Hepatocyte (in vitro differentiated cells): Measurements from ENCODE around the gene TRPM2. TPM values are rescaled to one million over a fixed set of nuclear protein-coding genes. Genes with fewer than 3 reads are reported as not detected.

Experiments used
- DNase-seq: peaks from one replicate; pipeline ENCODE4 v3.0.0-alpha.2; 2016; ENCODE audit warnings: low spot score
- H2AFZ ChIP-seq: fragments of 200-600 bp; sonication (generic); 2 replicates; pipeline ENCODE4 v1.6.0; 2016; ENCODE audit warnings: antibody characterized with exemption, mild to moderate bottlenecking
- H3K27ac ChIP-seq: fragments of 200-600 bp; sonication (generic); 2 replicates; pipeline ENCODE4 v1.5.1; 2016; ENCODE audit warnings: mild to moderate bottlenecking
- H3K27me3 ChIP-seq: fragments of 200-600 bp; sonication (generic); 2 replicates; pipeline ENCODE4 v1.6.1; 2016
- H3K36me3 ChIP-seq: fragments of 200-600 bp; sonication (generic); replicated peaks from 2 replicates; pipeline ENCODE4 v1.5.1; 2016; ENCODE audit warnings: low read depth; ENCODE audit not compliant: insufficient read depth
- H3K4me1 ChIP-seq: fragments of 200-600 bp; sonication (generic); 2 replicates; pipeline ENCODE4 v1.5.1; 2016; ENCODE audit warnings: mild to moderate bottlenecking, moderate library complexity; ENCODE audit not compliant: insufficient read depth
- H3K4me2 ChIP-seq: fragments of 200-600 bp; sonication (generic); 2 replicates; pipeline ENCODE4 v1.6.0; 2016
- H3K4me3 ChIP-seq: fragments of 200-600 bp; sonication (generic); 2 replicates; pipeline ENCODE4 v1.5.1; 2016; ENCODE audit warnings: mild to moderate bottlenecking
- H3K79me2 ChIP-seq: fragments of 200-600 bp; sonication (generic); 2 replicates; pipeline ENCODE4 v1.6.0; 2017; ENCODE audit warnings: mild to moderate bottlenecking
- H3K9me2 ChIP-seq: fragments of 200-600 bp; sonication (generic); replicated peaks from 2 replicates; pipeline ENCODE4 v1.6.0; 2017; ENCODE audit warnings: mild to moderate bottlenecking; ENCODE audit not compliant: insufficient read depth
- H3K9me3 ChIP-seq: fragments of 200-600 bp; sonication (generic); 2 replicates; pipeline ENCODE4 v1.5.1; 2016; ENCODE audit warnings: low read depth, mild to moderate bottlenecking
- H4K20me1 ChIP-seq: fragments of 200-600 bp; sonication (generic); 2 replicates; pipeline ENCODE4 v1.6.0; 2016; ENCODE audit warnings: mild to moderate bottlenecking; ENCODE audit not compliant: insufficient read depth, poor library complexity, severe bottlenecking
- EZH2 ChIP-seq: fragments of 200-600 bp; sonication (generic); IDR thresholded peaks from 2 replicates; pipeline ENCODE4 v1.6.1; 2016; ENCODE audit warnings: antibody characterized with exemption, mild to moderate bottlenecking, borderline replicate concordance
- EZH2phosphoT487 ChIP-seq: fragments of 200-600 bp; sonication (generic); IDR thresholded peaks from one replicate; pipeline ENCODE4 v1.6.1; 2018; ENCODE audit warnings: antibody characterized with exemption, mild to moderate bottlenecking, low read depth, moderate library complexity; ENCODE audit not compliant: unreplicated experiment, severe bottlenecking
- WGBS: methylation state at CpG from one replicate; pipeline ENCODE4 v1.1.6; 2016; ENCODE audit warnings: low lambda C conversion rate; ENCODE audit errors: missing lambda C conversion rate; 5-methylcytosine and 5-hydroxymethylcytosine counted together
- polyA plus RNA-seq: library from polyadenylated mRNA; unstranded; fragments of >200 nt; fragmentation: Nextera tagmentation; extraction: Ambion mirVana; gene quantifications from 2 replicates; pipeline ENCODE4 v1.2.1, GENCODE V29; 2016
- total RNA-seq: library from RNA; depleted of rRNA; stranded (reverse); fragments of >200 nt; gene quantifications from 2 replicates; pipeline ENCODE4 v1.2.3, GENCODE V29; 2014
- TF ChIP-seq, protein P1 (sequence below): fragments of 200-600 bp; sonication (generic); IDR thresholded peaks from 2 replicates; pipeline ENCODE4 v1.5.1; 2016; ENCODE audit warnings: antibody characterized with exemption, mild to moderate bottlenecking; ENCODE audit not compliant: poor library complexity

Gene TRPM2
- total and polyA plus RNA-seq, 2 experiments from 2014 or later = 0.25 to 0.50 TPM

DNA sequence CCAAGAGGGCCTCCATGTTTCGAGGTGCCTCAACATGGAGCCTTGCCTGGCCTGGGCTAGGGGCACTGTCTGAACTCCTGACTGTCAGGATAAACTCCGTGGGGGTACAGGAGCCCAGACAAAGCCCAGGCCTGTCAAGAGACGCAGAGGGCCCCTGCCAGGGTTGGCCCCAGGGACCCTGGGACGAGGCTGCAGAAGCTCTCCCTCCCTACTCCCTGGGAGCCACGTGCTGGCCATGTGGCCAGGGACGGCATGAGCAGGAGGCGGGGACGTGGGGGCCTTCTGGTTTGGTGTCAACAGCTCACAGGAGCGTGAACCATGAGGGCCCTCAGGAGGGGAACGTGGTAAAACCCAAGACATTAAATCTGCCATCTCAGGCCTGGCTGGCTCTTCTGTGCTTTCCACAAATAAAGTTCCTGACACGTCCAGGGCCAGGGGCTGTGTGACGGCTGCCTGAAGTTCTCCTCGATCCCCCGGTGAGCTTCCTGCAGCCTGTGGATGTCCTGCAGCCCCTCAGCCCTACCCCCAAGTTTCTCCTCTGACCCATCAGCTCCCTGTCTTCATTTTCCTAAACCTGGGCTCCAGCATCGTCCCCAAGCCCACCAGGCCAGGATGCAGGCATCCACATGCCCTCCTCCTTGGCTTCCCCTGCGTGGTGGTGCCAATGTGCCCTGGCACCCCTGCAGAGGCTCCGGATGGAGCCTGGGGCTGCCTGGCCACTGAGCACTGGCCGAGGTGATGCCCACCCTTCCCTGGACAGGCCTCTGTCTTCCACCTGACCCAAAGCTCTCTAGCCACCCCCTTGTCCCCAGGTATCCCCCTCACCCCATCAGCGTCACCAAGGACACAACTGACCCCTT, 89.1 kb downstream of the TRPM2 start:
- TF ChIP-seq, protein P1, sequence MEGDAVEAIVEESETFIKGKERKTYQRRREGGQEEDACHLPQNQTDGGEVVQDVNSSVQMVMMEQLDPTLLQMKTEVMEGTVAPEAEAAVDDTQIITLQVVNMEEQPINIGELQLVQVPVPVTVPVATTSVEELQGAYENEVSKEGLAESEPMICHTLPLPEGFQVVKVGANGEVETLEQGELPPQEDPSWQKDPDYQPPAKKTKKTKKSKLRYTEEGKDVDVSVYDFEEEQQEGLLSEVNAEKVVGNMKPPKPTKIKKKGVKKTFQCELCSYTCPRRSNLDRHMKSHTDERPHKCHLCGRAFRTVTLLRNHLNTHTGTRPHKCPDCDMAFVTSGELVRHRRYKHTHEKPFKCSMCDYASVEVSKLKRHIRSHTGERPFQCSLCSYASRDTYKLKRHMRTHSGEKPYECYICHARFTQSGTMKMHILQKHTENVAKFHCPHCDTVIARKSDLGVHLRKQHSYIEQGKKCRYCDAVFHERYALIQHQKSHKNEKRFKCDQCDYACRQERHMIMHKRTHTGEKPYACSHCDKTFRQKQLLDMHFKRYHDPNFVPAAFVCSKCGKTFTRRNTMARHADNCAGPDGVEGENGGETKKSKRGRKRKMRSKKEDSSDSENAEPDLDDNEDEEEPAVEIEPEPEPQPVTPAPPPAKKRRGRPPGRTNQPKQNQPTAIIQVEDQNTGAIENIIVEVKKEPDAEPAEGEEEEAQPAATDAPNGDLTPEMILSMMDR = no peak
- TF ChIP-seq EZH2 (no peak), EZH2phosphoT487 (no peak)
- no peaks in the 10 kb centered on the region for H4K20me1 ChIP-seq

DNA sequence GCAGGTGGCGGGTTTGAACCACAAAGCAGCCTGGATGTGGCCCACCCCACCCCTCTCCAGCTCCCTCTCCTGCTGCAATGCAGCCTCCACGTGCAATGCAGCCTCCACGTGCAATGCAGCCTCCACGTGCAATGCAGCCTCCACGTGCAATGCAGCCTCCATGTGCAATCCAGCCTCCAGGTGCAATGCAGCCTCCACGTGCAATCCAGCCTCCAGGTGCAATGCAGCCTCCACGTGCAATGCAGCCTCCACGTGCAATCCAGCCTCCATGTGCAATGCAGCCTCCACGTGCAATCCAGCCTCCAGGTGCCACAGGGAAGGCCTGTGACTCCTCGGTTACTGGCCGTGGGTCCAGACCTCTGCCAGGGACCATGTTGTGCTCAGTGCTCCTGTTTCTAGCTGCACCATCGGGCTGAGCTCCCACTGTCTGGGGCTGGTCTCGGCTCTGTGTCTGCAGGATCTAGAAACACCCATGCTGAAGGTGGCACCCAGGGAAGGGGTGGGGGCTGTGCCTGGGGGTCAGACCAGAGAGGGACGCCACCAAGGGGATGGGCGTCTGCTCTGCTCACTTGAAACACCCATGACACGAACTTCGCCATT, 90.0 kb downstream of the TRPM2 start:
- Histone ChIP-seq H3K4me1 (no peaks in the 10 kb centered on the region), H3K9me3 (no peaks in the 10 kb centered on the region), H3K27ac (no peak overlapping the region), H3K79me2 (no peaks in the 10 kb centered on the region), H3K36me3 (no peaks in the 10 kb centered on the region), H4K20me1 (no peaks in the 10 kb centered on the region), H3K4me2 (no peak overlapping the region), H2AFZ (no peak overlapping the region), H3K27me3 (no peaks in the 10 kb centered on the region), H3K9me2 (no peaks in the 10 kb centered on the region), H3K4me3 (no peak overlapping the region)
- TF ChIP-seq EZH2 = no peak
- TF ChIP-seq, protein P1 = no peak
- no peak for TF ChIP-seq EZH2phosphoT487
- 81% methylated on average over 15 of the region's 17 CpGs for WGBS
- no peak for DNase-seq

More for the DNA sequence above, 89.1 kb downstream of the TRPM2 start:
- WGBS = 85% methylated on average over 19 of the region's 19 CpGs
- no peak overlapping the region for H3K4me2 ChIP-seq
- no peaks in the 10 kb centered on the region for H3K79me2 ChIP-seq
- no peak overlapping the region for H3K27ac ChIP-seq
- H3K36me3 ChIP-seq = no peaks in the 10 kb centered on the region
- H3K4me3 ChIP-seq = no peak overlapping the region
- H2AFZ ChIP-seq = no peak overlapping the region
- no peaks in the 10 kb centered on the region for H3K27me3 ChIP-seq
- DNase-seq = no peak
- no peaks in the 10 kb centered on the region for H3K9me2 ChIP-seq
- no peaks in the 10 kb centered on the region for H3K4me1 ChIP-seq
- H3K9me3 ChIP-seq = no peaks in the 10 kb centered on the region

DNA sequence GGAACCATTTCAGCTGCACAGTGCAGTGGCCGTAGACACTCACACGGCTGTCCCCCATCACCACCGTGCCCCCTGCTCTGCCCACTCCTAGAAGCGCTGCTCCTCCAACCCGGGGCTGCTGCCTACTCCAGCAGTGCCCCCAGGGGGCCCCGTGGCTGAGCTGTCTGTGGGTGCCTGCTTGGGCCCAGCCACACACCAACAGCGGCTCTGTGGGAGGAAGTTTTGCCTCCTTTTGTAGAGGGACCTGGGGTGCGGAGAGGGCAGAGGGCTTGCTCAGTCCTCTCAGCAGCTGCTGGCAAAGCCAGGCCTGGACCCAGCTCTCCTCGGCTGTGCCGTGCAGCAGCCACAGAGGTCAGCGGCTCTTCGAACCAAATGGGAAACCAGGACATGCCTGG, 90.5 kb downstream of the TRPM2 start:
- no peaks in the 10 kb centered on the region for H3K27me3 ChIP-seq
- no peak for DNase-seq
- no peaks in the 10 kb centered on the region for H3K36me3 ChIP-seq
- no peaks in the 10 kb centered on the region for H3K9me2 ChIP-seq
- no peak overlapping the region for H3K27ac ChIP-seq
- TF ChIP-seq EZH2phosphoT487 (no peak), EZH2 (no peak)
- TF ChIP-seq, protein P1 = no peak
- H3K4me2 ChIP-seq = no peak overlapping the region
- H3K4me3 ChIP-seq = no peak overlapping the region
- WGBS = 90% methylated on average over 12 of the region's 12 CpGs
- no peak overlapping the region for H2AFZ ChIP-seq
- no peaks in the 10 kb centered on the region for H4K20me1 ChIP-seq
- no peaks in the 10 kb centered on the region for H3K4me1 ChIP-seq
- H3K9me3 ChIP-seq = no peaks in the 10 kb centered on the region
- H3K79me2 ChIP-seq = no peaks in the 10 kb centered on the region
